ENCODE measurements around the gene MTHFD1L.
"Not testable (repeated sequence)": the region's sequence is repeated elsewhere in the genome, so short reads cannot be mapped to it uniquely, and the experiment has no call there.

MTHFD1L gene

DNA sequence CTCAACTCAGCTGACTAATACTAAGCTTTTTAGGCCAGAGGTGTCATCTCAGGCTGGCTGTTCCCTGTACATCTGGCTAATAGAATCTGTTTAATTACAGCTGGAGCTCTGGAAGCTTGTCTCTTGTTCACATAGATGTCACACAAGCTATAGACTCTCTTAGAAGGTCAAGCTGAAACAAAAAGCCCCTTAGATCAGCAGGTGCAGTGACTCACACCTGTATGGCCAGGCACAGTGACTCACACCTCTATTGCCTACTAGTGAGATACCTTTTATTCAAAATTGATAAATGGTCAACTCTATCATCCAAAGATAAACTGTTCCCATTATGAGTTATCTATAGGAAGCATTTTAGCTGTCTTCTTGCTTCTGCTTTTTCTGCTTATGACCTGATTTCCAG is 29.9 kb upstream of the MTHFD1L start:
- no peak overlapping the region for H3K4me3 ChIP-seq (replicated peaks in 1 of 2; ENCODE audit: low read depth in 2 of 2, low read length in 2 of 2)
- TF ChIP-seq CTCF (IDR thresholded peaks at IDR 0.05; ENCODE audit: low read depth, low read length), result no peak

DNA sequence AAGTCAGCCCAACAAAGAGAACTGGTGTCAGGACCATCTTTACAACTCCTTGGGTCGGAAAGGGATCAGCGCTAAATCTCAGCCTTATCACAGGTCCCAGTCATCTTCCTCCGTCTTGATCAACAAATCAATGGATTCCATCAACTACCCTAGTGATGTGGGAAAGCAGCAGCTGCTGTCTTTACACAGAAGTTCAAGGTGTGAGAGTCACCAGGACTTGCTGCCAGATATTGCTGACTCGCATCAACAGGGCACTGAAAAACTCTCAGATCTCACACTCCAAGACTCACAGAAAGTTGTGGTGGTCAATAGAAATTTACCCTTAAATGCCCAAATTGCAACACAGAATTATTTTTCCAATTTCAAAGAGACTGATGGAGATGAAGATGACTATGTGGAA is 25.3 kb upstream of the MTHFD1L start:
- DNase-seq (ENCODE audit: low read depth in 2 of 2), result no peak
- TF ChIP-seq CTCF (IDR thresholded peaks at IDR 0.05; ENCODE audit: low read depth, low read length), result no peak
- H3K4me3 ChIP-seq (replicated peaks in 1 of 2; ENCODE audit: low read depth in 2 of 2, low read length in 2 of 2), result no peak overlapping the region

More for the DNA sequence above, 29.9 kb upstream of the MTHFD1L start:
- no peak for DNase-seq (ENCODE audit: low read depth in 2 of 2)

DNA sequence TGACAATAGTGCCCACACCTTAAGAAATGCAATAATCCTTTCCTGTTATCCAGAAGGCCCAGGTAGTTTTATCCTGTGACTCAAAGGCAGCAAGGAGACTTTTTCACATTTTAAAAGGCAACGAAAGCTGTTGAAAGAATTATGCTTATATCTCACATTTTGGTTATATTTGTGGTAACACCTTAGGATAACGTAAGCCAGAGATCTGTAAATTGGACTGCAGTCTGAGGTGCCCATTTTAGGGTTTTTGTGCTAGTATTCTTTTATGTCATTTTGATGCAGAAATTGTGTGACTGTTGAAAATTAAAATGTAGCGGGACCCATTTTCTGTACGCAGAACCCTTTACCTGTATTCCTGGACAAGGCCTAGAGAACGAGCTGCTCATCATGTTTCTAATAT is 24.3 kb upstream of the MTHFD1L start:
- no peak for TF ChIP-seq CTCF (IDR thresholded peaks at IDR 0.05; ENCODE audit: low read depth, low read length)
- H3K4me3 ChIP-seq (replicated peaks in 1 of 2; ENCODE audit: low read depth in 2 of 2, low read length in 2 of 2), result no peak overlapping the region
- no peak for DNase-seq (ENCODE audit: low read depth in 2 of 2)

- H3K4me3 ChIP-seq (replicated peaks in 1 of 2; ENCODE audit: low read depth in 2 of 2, low read length in 2 of 2), result no peak overlapping the region
- DNase-seq (ENCODE audit: low read depth in 2 of 2), result no peak
- TF ChIP-seq CTCF (IDR thresholded peaks at IDR 0.05; ENCODE audit: low read depth, low read length), result no peak
These were observed 23.8 kb upstream of the MTHFD1L start for GRCh38 chr6:150841697-150842096.

- H3K4me3 ChIP-seq (replicated peaks in 1 of 2; ENCODE audit: low read depth in 2 of 2, low read length in 2 of 2), result no peak overlapping the region
- no peak for TF ChIP-seq CTCF (IDR thresholded peaks at IDR 0.05; ENCODE audit: low read depth, low read length)
- no peak for DNase-seq (ENCODE audit: low read depth in 2 of 2)
These were observed 21.1 kb upstream of the MTHFD1L start for GRCh38 chr6:150844371-150844770.

DNA sequence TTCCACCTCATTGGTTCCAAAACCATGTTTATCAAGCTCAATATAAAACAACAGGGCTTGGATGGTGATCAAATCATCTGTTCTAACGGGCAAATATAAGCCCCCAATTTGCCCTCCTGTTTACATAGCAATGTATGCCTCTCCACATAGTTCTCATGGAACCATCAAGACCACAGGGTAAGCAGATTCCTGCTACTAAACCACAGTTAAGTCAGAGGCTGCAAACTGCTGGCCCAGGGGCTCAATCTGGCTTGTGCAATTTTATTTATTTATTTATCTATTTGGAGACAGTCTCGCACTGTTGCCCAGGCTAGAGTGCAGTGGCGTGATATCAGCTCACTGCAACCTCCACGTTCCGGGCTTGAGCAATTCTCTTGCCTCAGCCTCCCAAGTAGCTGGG is 18.9 kb upstream of the MTHFD1L start:
- TF ChIP-seq CTCF (IDR thresholded peaks at IDR 0.05; ENCODE audit: low read depth, low read length), result no peak
- no peak overlapping the region for H3K4me3 ChIP-seq (replicated peaks in 1 of 2; ENCODE audit: low read depth in 2 of 2, low read length in 2 of 2)
- no peak for DNase-seq (ENCODE audit: low read depth in 2 of 2)

- no peak overlapping the region for H3K4me3 ChIP-seq (replicated peaks in 1 of 2; ENCODE audit: low read depth in 2 of 2, low read length in 2 of 2)
- no peak for TF ChIP-seq CTCF (IDR thresholded peaks at IDR 0.05; ENCODE audit: low read depth, low read length)
- DNase-seq (ENCODE audit: low read depth in 2 of 2), result no peak
These were observed 17.1 kb upstream of the MTHFD1L start for GRCh38 chr6:150848400-150848799.

DNA sequence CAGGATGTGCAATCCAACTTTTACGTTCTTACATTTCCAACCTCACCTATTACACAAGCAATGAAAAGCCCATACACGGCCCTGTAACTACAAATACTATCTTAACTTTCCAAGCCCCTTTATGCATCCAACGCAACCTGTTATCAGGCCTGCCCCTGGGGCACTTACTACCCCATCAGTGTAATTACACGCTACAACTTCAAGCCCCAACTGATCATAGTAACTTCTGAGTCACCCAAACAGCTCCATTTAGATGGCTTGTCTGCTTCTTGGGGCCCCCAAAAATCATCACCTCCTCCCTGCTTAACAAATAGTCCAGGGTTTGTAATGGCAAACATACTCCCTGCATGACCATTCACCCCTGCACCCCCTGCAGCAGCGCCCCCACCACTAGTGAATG is 11.1 kb upstream of the MTHFD1L start:
- not testable (repeated sequence) for H3K4me3 ChIP-seq (replicated peaks in 1 of 2; ENCODE audit: low read depth in 2 of 2, low read length in 2 of 2); DNase-seq (ENCODE audit: low read depth in 2 of 2)

DNA sequence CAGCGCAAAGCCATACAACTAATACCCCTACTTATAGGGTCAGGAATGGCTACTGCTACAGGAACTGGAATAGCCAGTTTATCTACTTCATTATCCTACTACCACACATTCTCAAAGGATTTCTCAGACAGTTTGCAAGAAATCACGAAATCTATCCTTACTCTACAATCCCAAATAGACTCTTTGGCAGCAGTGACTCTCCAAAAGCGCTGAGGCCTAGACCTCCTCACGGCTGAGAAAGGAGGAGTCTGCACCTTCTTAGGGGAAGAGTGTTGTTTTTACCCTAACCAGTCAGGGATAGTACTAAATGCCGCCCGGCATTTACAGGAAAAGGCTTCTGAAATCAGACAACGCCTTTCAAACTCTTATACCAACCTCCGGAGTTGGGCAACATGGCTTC is 10.3 kb upstream of the MTHFD1L start:
- not testable (repeated sequence) for H3K4me3 ChIP-seq (replicated peaks in 1 of 2; ENCODE audit: low read depth in 2 of 2, low read length in 2 of 2); DNase-seq (ENCODE audit: low read depth in 2 of 2)
